Stimulated activated naive CD8-positive, alpha-beta T cell treated with anti-CD3 and anti-CD28 coated beads, Interleukin-15, amount 100 ng/mL, for 72 hours (primary cell): ENCODE measurements around the gene PAGE5.

Experiments used
- ATAC-seq: fragments of 150-1000 bp; cut with Tn5 transposase; 2 replicates; pipeline ENCODE4 v1.10.0; 2021; ENCODE audit warnings: mild to moderate bottlenecking, moderate library complexity
- DNase-seq, 2 donors: peaks; one replicate each; pipeline ENCODE4 v3.0.0; 2021 to 2022
- H3K27ac Mint-ChIP-seq, 2 donors: one replicate each; pipeline ENCODE4 v1.8.0; 2022; ENCODE audit warnings: mild to moderate bottlenecking in 2 of 2, mixed read lengths in 2 of 2, moderate library complexity in 2 of 2
- H3K27me3 Mint-ChIP-seq: one replicate; pipeline ENCODE4 v1.8.0; 2022; ENCODE audit warnings: mixed read lengths
- H3K4me1 Mint-ChIP-seq: one replicate; pipeline ENCODE4 v1.8.0; 2022; ENCODE audit warnings: mild to moderate bottlenecking, mixed read lengths
- H3K4me3 Mint-ChIP-seq, 2 donors: one replicate each; pipeline ENCODE4 v1.8.0; 2022; ENCODE audit warnings: mild to moderate bottlenecking in 2 of 2, mixed read lengths in 2 of 2, moderate library complexity in 1 of 2
- H3K9me3 Mint-ChIP-seq, 2 donors: one replicate each; pipeline ENCODE4 v1.8.0; 2022; ENCODE audit warnings: mixed read lengths in 2 of 2

Gene PAGE5, protein sequence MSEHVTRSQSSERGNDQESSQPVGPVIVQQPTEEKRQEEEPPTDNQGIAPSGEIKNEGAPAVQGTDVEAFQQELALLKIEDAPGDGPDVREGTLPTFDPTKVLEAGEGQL

GRCh38 chrX:55220119-55220794 is at the start of gene PAGE5:
Gene PAGE5, plus strand, starts transcription at chrX:55220346. Its CDS starts 1,037 bp downstream, at chrX:55221383.
- H3K9me3 Mint-ChIP-seq = no peaks in the 10 kb centered on the region
- no peak for DNase-seq
- ATAC-seq = no peak
- H3K4me3 Mint-ChIP-seq = no peak within 1 kb of the TSS
- H3K4me1 Mint-ChIP-seq = peaks cover 6% of the 10 kb centered on the region
- H3K27ac Mint-ChIP-seq = no peak within 1 kb of the TSS
- H3K27me3 Mint-ChIP-seq = no peaks in the 10 kb centered on the region

- no peaks in the 10 kb centered on the region for H3K4me1 Mint-ChIP-seq
- no peak overlapping the region for H3K27ac Mint-ChIP-seq
- no peak overlapping the region for H3K4me3 Mint-ChIP-seq
- no peaks in the 10 kb centered on the region for H3K9me3 Mint-ChIP-seq
- no peaks in the 10 kb centered on the region for H3K27me3 Mint-ChIP-seq
- DNase-seq (no peak), ATAC-seq (no peak)
Measured at GRCh38 chrX:55187281-55187680, 32.9 kb upstream of the PAGE5 start.

- Mint-ChIP-seq H3K9me3 (no peaks in the 10 kb centered on the region), H3K4me1 (no peaks in the 10 kb centered on the region), H3K27me3 (no peaks in the 10 kb centered on the region), H3K4me3 (no peak overlapping the region), H3K27ac (no peak overlapping the region)
- DNase-seq = no peak
- ATAC-seq = no peak
Measured at GRCh38 chrX:55196688-55197087, 23.5 kb upstream of the PAGE5 start.

DNA sequence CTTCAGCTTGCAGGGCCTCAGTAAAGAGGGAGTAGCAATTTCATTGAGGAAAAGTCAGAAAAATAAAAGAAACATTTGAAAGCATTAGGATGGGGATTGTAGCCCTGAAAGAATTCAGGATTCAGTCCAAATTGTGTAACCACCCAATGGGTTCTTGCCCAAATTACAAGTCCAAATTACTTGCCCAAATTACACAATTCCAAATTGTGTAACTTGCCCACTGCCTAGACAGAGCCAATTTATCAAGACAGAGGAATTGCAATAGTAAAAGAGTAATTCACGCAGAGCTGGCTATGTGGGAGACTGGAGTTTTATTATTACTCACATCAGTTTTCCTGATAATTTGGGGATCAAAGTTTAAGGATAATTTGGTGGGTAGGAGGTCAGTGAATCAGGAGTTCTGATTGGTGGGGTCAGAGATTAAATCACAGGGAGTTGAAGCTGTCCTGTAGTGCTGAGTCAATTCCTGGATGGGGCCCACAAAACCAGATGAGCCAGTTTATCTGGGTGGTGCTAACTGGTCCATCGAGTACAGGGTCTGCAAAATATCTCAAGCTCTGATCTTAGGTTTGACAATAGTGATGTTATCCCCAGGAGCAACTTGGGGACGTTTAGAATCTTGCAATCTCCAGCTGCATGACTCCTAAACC is 18.1 kb upstream of the PAGE5 start:
- Mint-ChIP-seq H3K4me3 (no peak overlapping the region), H3K4me1 (no peaks in the 10 kb centered on the region), H3K9me3 (no peaks in the 10 kb centered on the region), H3K27ac (no peak overlapping the region), H3K27me3 (no peaks in the 10 kb centered on the region)
- no peak for ATAC-seq
- DNase-seq = no peak

- peak overlapping the region in 1 of 2 donors; percentile 46 for H3K27ac Mint-ChIP-seq
- H3K27me3 Mint-ChIP-seq = no peaks in the 10 kb centered on the region
- no peak for DNase-seq
- no peak for ATAC-seq
- no peak overlapping the region for H3K4me3 Mint-ChIP-seq
- no peaks in the 10 kb centered on the region for H3K9me3 Mint-ChIP-seq
- no peaks in the 10 kb centered on the region for H3K4me1 Mint-ChIP-seq
Measured at GRCh38 chrX:55206162-55206941, 13.8 kb upstream of the PAGE5 start.

DNA sequence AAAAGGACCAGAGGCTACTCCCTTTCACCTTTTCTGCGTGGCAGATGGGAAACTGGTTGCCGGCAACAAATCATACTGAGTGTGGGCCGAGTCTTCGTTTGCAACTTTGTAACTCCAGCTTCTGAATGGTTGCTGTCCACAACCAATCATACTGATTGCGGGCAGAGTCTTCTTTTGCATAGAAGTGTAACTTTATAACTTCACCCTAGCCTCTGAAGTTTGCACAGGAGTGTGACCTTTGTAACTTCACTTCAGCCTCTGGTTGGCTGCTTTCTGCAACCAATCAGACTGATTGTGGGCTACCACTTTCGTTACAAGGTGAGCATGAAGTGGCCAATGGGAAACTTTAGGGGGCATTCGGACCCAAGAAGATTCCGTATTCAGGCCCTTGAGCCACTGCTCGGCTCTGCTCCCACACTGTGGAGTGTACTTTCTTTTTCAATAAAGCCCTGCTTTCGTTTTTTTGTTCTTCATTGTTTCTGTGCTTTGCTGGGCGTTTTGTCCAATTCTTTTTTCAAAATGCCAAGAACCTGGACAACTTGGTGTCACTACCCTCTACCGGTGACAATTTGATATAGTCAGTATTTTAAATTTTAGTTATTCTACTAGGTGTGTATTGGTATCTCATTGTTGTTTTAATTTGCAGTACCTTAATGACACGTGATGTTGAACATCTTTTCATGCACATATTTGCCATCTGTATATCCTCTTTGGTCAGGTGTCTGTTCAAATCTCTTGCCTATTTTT is 9.0 kb upstream of the PAGE5 start:
- no peaks in the 10 kb centered on the region for H3K27me3 Mint-ChIP-seq
- DNase-seq (no peak), ATAC-seq (no peak)
- no peaks in the 10 kb centered on the region for H3K4me1 Mint-ChIP-seq
- no peaks in the 10 kb centered on the region for H3K9me3 Mint-ChIP-seq
- H3K27ac Mint-ChIP-seq = no peak overlapping the region
- no peak overlapping the region for H3K4me3 Mint-ChIP-seq

DNA sequence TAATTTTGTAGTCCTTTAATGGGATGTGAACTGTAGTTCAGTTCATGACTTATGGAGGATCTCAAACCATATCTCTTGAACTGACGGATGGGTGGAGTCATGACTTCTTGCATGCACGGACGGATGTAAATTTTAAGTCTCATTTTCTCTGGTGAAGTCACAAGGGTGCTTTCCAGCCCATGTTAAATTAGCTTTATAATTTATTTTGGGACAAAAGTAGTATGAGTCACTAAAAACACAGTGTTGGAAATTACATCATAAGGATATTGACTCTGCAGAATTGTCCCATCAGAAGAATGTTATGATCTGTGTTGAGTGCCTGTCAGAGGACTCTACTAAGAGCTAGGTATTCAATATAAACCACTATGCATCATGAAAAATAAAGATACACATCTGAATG is 6.8 kb upstream of the PAGE5 start:
- H3K9me3 Mint-ChIP-seq = no peaks in the 10 kb centered on the region
- H3K4me3 Mint-ChIP-seq = no peak overlapping the region
- DNase-seq (no peak), ATAC-seq (no peak)
- no peaks in the 10 kb centered on the region for H3K4me1 Mint-ChIP-seq
- no peak overlapping the region for H3K27ac Mint-ChIP-seq
- no peaks in the 10 kb centered on the region for H3K27me3 Mint-ChIP-seq

- DNase-seq (no peak), ATAC-seq (no peak)
- H3K9me3 Mint-ChIP-seq = peaks cover 7 to 14% of the 10 kb centered on the region in 2 donors
- H3K4me3 Mint-ChIP-seq = no peak overlapping the region
- no peak overlapping the region for H3K27ac Mint-ChIP-seq
- no peaks in the 10 kb centered on the region for H3K27me3 Mint-ChIP-seq
- no peaks in the 10 kb centered on the region for H3K4me1 Mint-ChIP-seq
Measured at GRCh38 chrX:55240788-55241340, 20.7 kb downstream of the PAGE5 start.

GRCh38 chrX:55253528-55253927 is 33.4 kb downstream of the PAGE5 start:
- DNase-seq (no peak), ATAC-seq (no peak)
- Mint-ChIP-seq H3K27me3 (no peaks in the 10 kb centered on the region), H3K9me3 (no peaks in the 10 kb centered on the region), H3K4me3 (no peak overlapping the region), H3K4me1 (no peaks in the 10 kb centered on the region), H3K27ac (no peak overlapping the region)

GRCh38 chrX:55260806-55261205 is 40.7 kb downstream of the PAGE5 start:
- no peaks in the 10 kb centered on the region for H3K4me1 Mint-ChIP-seq
- DNase-seq (no peak), ATAC-seq (no peak)
- H3K4me3 Mint-ChIP-seq = no peak overlapping the region
- no peaks in the 10 kb centered on the region for H3K9me3 Mint-ChIP-seq
- H3K27ac Mint-ChIP-seq = no peak overlapping the region
- no peaks in the 10 kb centered on the region for H3K27me3 Mint-ChIP-seq

GRCh38 chrX:55264816-55265215 is 44.7 kb downstream of the PAGE5 start, which contains the start of gene PAGE3:
Gene PAGE3, minus strand, starts transcription at chrX:55264916. Its CDS starts 1,013 bp downstream, at chrX:55263903.
- ATAC-seq = no peak
- H3K4me1 Mint-ChIP-seq = no peaks in the 10 kb centered on the region
- no peak within 1 kb of the TSS for H3K4me3 Mint-ChIP-seq
- no peak for DNase-seq
- H3K27me3 Mint-ChIP-seq = no peaks in the 10 kb centered on the region
- H3K9me3 Mint-ChIP-seq = no peaks in the 10 kb centered on the region
- H3K27ac Mint-ChIP-seq = no peak within 1 kb of the TSS
